NCI-H187 treated with DMSO at 0.1 percent for 48 hours (cell line): ENCODE results near the gene SCAMP5.

Experiments used
- DNase-seq: peaks from one replicate; lab custom pipeline; 2025; lab: John Stamatoyannopoulos, UW

Gene SCAMP5

DNA sequence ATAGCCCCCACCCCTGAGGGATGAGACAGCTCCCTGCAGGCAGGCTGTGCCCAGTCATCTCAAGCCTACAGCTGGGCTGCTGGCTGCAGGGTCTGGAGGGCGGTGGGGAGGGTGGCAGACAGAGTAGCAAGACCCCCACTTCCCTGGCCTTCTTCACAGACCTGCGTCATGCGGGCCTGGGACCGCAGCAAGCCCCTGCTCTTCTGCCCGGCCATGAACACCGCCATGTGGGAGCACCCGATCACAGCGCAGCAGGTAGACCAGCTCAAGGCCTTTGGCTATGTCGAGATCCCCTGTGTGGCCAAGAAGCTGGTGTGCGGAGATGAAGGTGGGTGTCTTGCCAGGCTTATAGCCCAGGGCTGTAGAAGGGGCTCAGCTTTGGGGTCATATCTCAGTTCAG lies 53.0 kb downstream of the SCAMP5 start:
- no peak for DNase-seq

DNA sequence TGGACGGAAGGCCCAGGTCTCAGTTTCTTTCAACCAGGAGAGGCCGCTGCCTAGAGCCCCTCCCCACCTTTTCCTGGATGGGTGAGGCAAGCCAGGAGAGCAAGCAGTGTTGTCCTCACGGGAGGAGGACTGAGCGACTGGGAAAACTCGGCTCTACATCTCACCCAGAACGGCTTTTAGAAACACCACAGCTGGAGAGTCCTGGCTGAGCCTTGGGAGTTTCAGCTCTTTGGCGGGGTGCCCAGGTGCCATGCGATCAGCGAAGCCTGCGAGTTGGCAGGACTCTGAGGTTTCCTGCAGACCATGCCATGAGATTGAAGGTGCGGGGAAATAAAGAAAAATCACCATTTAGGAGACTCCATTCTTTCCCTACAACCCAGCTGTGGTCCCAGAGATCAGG lies 54.0 kb downstream of the SCAMP5 start:
- DNase-seq = no peak

DNA sequence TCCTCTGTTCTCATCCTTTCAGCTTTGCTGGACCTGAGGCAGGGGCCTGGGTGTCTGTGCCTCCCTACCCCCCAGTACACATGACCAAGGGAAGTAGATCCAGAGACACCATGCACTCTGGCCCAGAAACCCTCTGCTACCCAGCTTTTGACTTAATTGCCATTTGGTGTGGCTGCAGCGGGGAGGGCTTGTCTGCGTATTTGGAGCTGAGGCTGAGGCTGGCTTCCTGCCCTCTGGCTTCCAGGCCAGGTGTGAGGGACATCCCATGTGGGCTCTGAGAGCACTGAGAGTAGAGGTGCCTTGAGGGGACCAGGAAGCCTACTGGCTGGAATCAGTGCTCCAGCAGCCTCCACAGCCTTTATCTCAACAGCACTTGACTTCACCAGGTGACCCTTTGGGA lies 54.9 kb downstream of the SCAMP5 start:
- DNase-seq = no peak

DNA sequence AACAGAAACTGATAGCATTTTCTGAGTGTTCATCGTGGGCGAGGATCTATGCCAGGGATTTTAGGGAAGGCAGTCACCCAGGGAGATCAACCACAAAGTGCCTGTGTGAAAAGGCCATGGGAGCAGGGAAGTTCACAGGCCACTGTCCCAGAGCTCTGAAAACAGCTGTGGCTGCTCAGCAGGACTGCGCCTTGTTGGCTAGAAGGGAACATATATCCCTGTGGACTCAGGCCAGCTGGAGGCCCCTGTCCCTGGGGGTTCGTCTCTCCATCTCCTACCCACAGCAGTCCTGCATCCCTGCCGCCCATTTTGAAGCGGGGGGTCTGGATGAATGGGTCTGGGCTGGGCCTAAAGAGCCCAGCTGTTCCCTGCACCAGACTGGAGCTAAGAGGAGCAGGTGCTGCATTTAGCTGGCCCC lies 55.8 kb downstream of the SCAMP5 start:
- DNase-seq = no peak

DNA sequence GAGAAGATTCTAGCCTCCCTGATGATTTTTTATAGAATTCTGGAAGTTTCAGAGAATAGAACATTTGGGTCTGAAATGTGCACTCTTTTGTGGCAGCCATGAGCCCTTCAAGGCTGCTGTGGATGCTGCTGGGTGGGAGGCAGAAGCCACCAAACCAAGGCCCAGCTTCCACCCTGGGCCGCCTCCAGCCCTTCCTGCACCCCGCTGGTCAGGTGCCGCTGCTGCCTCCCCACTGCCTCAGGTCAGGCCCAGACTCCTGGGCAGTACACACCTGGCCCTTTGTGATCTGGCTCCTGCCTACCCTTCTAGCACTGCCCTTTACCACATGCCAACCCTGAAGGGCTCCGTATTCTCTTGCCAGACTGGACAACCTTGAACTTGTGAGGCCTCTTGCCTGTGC lies 56.3 kb downstream of the SCAMP5 start:
- DNase-seq = no peak

DNA sequence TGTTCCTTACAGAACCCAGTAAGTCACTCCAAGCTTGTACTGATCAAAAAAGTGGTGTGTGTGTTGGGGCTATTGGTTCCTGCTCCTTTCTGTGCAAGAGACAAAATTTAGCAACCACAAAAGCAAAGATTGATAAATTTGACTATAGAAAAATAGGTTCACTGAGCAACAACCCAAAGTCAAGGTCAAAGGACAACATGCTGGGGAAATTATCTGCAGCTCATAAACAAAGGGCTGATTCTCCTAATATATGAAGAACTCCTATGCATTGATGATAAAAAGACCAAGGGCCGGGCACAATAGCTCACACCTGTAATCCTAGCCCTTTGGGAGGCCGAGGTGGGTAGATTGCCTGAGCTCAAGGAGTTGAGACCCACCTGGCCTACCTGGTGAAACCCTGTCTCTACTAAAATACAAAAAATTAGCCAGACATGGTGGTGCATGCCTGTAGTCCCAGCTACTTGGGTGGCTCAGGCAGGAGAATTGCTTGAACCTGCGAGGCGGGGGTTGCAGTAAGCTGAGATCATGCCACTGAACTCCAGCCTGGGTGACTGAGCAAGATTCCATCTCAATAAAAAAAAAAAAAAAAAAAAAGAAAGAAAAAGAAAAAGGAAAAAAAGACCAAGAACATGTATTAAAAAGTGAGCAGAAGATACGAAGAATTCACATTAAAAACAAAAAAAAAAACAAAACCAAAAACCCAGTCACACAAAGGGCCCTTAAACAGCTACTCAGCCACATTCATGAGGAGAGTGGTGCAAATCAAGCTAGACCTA lies 57.8 kb downstream of the SCAMP5 start:
- DNase-seq = no peak

DNA sequence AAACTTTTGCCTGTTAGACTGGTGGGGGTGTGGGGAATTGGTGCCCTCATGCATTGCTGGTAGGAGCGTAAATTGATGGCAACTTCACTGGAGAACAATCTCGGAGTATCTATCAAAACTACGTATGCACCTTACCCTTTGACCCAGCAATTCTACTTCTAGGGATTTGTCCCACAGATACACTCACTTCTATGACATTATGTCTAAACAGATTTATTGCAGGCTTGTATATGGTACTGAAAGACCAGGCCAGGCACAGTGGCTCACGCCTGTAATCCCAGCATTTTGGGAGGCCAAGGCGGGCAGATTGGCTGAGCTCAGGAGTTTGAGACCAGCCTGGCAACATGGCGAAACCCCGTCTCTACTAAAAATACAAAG lies 58.4 kb downstream of the SCAMP5 start:
- no peak for DNase-seq

DNA sequence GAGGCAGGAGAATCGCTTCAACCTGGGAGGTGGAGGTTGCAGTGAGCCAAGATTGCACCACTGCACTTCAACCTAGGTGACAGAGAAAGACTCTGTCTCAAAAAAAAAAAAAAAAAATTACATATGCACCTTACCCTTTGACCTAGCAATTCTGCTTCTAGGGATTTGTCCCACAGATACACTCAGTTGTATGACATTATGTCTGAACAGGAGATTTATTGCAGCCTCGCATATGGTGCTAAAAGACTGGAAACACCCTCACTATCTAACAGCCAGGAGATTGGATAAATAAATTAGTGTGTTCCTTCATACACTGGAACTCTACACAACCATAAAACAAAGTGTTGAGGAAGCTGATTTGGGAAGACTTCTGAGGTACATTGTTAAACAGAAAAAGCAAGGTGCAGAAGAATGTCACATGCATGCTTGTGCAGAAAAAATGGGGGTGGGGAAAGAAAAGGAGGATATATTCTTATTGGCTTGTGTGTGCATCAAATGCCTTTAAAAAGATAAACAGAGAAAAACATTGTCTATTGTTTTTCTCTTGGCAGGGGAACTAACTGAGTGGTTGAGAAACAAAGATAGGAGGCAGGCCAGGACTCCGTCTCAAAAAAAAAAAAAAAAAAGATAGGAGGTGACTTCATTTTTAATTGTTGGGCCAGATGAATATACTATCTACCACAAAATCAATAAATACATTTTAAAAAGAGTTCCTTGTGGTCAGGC lies 59.0 kb downstream of the SCAMP5 start:
- no peak for DNase-seq

DNA sequence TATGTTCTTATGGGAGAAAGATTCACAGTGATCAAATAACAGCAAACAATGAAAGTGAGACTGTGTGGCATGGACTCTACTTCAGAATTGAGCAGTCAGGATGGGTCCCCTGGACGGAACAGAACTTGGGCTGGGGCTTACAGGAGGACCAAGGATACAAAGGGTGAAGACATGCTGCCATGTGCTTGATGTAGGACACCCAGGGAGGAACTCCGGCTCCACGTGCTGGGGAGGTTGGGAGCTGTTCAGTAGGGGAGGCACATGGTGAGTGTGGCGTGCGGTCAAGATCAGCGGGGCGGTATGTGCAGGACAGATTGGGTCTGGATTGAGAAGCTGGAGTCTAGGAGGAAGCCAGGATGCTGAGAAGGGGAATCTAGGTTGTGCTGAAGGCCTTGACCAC lies 60.7 kb downstream of the SCAMP5 start:
- DNase-seq = no peak

DNA sequence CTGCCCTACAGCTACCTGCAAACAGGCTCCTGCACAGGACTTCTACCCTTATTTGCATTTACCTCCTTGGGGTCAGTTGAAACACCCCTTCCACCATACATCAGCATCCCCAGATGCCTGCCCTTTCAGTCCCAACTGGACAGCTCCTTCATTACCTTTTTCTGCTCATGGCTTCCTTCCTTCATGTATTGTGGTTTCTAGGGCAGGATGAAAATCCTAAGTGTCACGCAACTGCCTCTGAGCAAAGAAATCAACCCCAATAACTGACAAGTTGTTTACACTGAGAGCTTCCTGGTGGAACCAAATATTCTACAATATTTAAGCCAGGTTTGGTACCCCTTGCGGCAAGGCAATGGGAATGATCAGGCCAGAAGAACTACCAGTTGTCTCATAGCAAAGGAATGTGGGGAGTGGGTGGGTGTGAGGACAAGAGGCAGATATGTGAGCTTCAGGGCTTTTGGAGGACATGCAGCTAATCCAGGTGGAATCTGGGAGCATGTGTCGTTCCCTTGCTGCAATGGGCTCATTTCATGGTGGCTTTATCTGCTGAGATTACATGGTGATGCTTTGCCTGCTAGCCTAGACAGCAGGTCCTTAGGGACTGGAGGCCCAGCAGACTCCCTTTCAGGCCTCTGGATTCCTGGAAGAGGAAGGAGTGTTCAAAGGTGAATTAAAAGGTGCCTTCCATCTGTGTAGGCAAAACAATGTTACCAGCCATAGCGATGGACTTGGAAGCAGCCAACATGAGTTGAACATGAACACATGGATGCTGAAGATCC lies 63.0 kb downstream of the SCAMP5 start:
- no peak for DNase-seq

DNA sequence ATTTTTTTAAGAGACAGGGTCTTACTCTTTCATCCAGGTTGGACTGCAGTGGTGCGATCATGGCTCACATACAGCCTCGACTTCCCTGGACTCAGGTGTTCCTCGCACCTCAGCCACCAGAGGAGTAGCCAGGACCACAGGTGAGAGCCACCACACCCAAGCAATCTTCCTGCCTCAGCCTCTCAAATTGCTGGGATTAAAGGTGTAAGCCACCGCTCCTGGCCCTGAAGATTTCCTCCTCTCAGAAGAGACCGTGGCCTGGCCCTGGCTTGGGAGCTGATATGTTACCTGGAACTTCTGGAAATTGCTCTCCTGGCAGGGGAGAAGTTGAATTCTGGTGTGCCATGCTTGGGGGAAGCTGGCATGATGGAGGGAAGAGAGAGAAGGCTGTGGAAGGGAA lies 64.2 kb downstream of the SCAMP5 start:
- DNase-seq = no peak

DNA sequence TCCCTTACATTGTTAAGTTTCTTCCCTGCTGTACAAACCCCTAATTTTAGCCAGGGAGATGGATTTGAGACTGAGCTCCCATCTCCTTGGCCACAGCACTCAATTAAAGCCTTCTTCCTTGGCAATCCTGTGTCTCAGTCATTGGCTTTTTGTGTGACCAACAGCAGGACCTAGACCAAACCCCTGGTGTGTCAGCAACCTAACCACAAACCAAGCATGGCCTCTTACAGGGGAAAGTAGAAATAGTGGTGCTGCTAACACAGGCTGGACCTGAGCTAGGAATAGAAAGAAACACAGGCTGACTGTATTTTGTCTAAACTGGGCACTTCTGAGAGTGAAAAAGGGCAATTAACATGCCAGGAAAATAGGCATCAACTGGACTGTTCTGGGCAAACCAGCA lies 65.9 kb downstream of the SCAMP5 start:
- DNase-seq = no peak

DNA sequence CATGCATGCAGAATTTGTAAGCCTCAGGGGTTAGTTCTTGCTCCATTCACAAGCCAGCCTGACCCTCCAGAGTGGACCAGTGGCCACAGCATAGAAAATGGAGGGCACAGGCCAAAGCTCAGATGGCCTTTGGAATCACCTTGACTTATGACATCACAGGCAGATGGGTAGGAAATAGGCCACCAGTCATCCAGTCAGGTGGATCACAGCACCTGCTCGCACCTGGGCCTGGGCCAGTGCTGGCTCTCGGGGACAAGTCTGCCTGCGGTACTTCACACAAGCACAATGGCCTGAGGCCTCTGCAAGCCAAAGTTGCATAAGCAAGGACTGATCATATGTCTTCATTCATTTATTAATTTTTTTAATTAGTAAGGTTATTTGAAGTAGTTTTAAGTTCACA lies 67.3 kb downstream of the SCAMP5 start:
- no peak for DNase-seq

DNA sequence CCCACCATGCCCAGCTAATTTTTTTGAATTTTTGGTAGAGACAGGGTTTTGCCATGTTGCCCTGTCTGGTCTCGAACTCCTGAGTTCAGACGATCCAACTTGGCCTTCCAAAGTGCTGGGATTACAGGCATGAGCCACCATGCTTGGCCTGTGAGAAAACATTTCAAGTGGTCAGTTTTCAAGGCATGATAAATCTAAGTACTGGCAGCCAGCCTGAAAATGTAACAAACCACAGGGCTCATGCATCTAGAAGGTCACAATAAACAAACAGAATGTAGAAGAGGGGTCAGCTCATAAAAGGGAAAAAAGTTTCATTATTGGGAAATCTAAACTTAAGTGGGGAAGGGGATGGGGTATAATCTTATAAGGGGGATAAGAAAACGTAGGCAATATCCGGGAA lies 68.0 kb downstream of the SCAMP5 start:
- no peak for DNase-seq

DNA sequence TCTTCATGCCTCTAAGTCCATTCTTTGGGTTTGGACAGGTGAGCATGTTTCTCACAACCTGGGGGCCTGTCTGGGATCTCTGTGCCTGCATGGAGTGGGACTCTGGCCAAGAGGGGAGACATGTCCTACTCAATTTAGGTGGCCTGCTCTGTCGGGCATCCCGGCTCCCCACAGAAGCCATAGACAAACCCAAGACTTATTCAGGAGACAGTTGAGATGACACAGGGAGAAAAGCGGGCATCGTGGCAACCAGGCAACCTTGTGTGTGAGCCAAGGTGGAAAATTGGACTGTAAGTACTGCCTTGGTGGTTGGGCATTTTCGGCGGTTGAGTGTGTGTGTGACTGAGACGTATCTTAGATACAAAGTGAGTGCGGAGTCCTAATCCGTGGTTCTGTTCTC lies 68.5 kb downstream of the SCAMP5 start:
- no peak for DNase-seq

DNA sequence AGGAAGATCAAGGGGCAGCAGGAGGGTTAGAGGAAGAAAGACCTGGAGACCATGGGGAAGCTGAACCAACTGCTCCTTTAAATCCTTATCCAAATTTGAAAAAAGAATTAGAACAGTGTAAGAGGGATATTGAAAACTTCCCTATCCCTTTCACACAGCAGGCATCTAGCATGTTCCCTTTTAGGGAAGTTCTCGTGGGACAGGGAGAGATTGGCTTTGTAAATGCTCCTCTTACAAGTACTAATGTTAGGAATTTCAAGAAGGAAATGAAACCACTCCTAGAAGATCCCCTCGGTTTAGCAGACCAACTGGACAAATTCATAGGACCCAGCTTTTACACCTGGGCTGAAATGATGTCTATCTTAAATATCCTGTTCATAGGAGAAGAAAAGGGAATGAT lies 69.5 kb downstream of the SCAMP5 start:
- DNase-seq = no peak

DNA sequence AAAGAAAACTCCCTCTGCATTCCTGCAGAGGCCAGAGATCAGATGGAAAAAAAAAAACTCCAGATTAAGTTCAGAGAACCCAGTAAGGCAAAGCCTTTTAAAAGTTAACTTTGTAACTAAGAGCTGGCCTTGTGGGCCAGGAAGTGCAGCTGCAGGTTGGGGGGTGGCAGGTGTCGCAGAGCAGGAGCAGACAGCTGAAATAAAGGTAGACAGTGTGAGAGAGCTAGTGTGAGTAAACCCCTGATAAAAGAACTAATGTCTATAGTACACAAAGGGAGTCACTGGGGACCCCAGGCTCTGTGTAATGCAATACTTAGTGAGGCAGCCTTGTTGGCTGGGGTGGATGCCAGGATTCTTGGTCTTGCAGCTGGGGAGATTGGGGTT lies 70.1 kb downstream of the SCAMP5 start:
- no peak for DNase-seq

DNA sequence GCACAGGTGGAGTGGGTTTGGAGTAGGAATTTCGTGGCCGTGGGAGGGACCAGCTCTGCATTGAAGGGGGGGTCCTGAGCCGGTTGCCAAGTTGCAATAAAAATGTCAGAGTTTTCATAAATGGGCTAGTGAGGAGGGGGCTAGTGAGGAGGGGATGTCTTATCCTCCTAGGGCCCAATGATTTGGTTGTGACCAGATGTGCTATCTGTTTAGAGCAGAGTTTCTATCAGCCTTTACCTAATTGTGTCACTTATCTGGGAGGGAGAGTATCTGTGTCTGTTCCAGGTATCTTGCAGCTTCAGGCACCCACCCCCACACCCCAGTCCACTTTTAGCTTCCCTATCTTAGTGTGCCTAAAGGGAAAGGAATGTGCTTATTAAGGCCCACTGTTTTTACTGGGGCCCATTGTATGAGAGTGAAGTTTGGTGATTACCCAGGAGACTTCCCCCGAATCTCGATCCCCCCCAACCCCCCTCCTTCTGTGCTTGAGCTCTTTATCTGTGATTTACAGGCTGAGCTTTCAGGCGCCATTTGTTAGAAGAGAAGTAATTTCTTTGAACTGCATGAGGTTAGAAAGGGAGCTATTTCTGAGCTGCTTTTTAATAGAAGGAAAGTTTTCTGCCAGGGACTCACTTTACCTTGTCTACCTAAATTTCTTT lies 70.6 kb downstream of the SCAMP5 start:
- no peak for DNase-seq

DNA sequence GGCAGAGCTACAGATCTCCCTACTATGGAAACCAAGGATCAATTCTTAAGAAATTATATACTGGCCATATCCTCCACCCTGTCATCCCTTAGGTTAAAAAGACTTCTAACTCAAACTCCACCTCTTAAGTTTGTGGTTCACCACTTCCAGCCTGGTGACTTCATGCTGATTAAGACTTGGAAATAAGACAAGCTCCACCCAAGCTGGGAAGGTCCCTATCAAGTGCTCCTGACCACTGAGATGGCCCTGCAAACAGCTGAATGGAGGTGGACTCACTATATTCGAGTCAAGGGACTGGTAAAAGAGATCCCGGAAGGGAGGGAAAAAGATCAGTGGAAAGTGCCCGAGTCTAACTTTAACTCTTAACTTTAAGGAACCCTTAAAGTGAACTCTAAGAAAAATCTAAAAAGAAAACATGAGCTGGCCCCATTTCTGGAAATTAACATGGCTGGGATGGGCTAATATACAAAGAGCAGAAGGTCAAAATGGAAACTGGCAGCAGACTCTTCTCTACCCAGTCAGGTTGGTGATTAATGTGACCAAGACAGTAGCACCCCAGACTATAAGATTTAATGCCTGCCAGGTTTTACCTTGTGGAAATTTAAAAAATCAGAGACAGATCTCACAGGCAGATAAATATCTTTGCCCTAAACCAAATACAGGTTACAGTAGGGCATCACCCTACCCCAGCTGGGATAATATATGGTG lies 71.9 kb downstream of the SCAMP5 start:
- no peak for DNase-seq

DNA sequence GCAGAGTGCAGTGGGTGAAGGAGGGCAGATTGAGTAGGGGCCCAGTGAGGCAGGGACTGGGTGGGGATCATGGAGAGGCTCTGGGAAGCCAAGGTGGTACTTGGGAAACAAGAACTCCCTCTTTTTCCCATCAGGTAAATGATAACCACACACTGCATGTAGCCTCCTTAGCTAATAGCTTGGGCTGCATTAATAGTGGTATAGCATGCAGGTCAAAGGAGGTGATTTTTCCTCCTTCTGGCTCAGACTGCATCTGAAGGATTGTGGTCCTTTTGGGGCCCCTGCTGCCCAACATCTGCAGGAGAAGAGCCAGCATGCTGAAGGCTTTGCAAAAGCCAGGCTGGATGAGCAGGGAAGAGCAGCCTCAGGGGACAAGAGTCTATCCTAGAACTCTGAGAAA lies 73.4 kb downstream of the SCAMP5 start:
- DNase-seq = no peak

DNA sequence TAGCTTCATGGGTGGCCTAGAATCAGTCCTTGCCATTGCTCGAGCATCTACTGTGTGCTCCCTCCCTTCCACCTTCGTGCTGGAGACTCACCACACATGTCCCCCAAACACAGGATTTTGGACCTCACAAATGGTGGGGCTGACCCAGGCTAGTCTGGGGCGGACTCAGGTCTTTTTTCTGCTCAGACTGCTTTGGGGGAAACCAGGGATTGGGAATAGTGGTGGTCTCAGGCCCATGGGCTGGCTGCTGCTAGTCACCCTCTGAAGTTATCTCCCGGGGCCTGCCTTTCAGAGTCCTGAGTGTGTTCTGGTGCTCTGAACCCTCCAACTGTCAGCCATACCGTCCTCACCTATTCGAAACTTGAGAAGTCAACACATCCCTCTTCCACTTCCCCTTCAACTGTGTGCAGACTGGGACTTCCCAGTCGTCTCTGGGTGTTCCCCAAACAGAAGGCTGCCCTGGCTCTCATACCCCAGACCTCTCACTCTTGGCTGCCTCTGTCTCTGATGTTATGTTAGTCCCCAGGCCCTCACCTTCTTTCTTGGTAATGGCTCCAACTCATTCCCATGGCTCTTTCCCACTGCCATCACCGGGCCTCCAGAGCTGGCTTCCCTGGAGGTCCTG lies 74.0 kb downstream of the SCAMP5 start:
- DNase-seq = no peak
